Naive B cell (primary cell): ENCODE data around the gene BSN. TPM values are rescaled to one million over a fixed set of nuclear protein-coding genes. Genes with fewer than 3 reads are reported as not detected.

Experiments
- ATAC-seq, 2 donors: fragments of 150-1000 bp; cut with Tn5 transposase; 2 replicates each; pipeline ENCODE4 v1.10.0; 2021; ENCODE audit warnings: low read depth in 2 of 2, mild to moderate bottlenecking in 2 of 2, moderate library complexity in 2 of 2
- DNase-seq: peaks from one replicate; pipeline ENCODE4 v3.0.0; 2022
- H3K27ac Mint-ChIP-seq, 6 donors: one replicate each; pipeline ENCODE4 v1.8.0; 2020 to 2022; ENCODE audit warnings: mild to moderate bottlenecking in 6 of 6, mixed read lengths in 6 of 6, moderate library complexity in 5 of 6, inconsistent platforms in 2 of 6
- H3K27me3 Mint-ChIP-seq, 3 donors: one replicate each; pipeline ENCODE4 v1.8.0; 2021 to 2022; ENCODE audit warnings: mixed read lengths in 3 of 3, mild to moderate bottlenecking in 1 of 3
- H3K36me3 Mint-ChIP-seq, 2 donors: one replicate each; pipeline ENCODE4 v1.8.0; 2020 to 2022; ENCODE audit warnings: mixed read lengths in 2 of 2, inconsistent platforms in 1 of 2, mild to moderate bottlenecking in 1 of 2
- H3K4me1 Mint-ChIP-seq, 3 donors: one replicate each; pipeline ENCODE4 v1.8.0; 2020 to 2022; ENCODE audit warnings: mixed read lengths in 3 of 3, inconsistent platforms in 1 of 3, mild to moderate bottlenecking in 1 of 3, moderate library complexity in 1 of 3
- H3K4me3 Mint-ChIP-seq, 8 donors: one replicate each; pipeline ENCODE4 v1.8.0; 2020 to 2022; ENCODE audit warnings: mild to moderate bottlenecking in 8 of 8, mixed read lengths in 8 of 8, moderate library complexity in 8 of 8, inconsistent platforms in 2 of 8
- H3K9me3 Mint-ChIP-seq, 7 donors: one replicate each; pipeline ENCODE4 v1.8.0; 2020 to 2022; ENCODE audit warnings: mixed read lengths in 7 of 7, mild to moderate bottlenecking in 5 of 7, inconsistent platforms in 2 of 7, moderate library complexity in 1 of 7
- polyA plus RNA-seq, 6 donors: library from polyadenylated mRNA; unstranded; fragments of 300-500 nt; fragmentation: Illumina TruSeq; gene quantifications; one replicate each; pipeline ENCODE4 v1.2.3, GENCODE V29; 2021; ENCODE audit warnings: low read depth in 6 of 6

BSN gene
- polyA plus RNA-seq, 6 donors from 2014 or later = not detected

DNA sequence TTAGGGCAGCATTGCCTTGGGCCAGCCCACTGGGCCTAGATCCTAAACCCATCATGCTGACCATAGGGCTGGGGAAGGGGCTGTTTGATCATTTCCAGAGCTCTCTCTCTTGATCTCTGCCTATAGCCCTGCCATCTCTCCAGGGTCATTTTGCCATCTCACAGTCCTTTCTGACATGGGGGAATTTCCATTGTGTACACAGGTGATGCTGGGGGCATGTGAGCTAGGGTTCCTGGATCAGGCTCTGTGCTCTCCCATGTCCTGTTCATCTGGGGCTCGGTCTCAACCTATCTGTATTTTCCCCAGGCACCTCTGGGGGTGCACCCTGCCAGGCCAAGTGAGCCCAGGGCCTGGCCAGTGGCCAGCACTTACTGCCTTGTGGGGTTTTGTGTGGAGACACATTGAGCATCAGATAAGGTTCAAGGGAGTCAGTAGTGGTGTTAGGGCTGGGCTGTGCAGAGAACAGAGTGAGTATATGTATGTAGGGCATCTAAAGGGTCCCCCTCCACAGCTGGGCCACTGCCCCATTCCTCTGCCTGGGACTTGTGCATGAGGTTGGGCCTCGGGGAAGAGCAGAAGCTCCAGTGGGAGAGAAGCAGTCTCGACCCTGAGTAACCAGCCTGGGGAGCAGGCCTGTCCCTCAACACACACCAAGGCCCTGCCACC, 94.2 kb downstream of the BSN start:
- Mint-ChIP-seq H3K27me3 (no peaks in the 10 kb centered on the region), H3K9me3 (no peaks in the 10 kb centered on the region), H3K4me3 (no peak overlapping the region), H3K36me3 (no peaks in the 10 kb centered on the region), H3K27ac (peak overlapping the region in 1 of 6 donors; percentile 32), H3K4me1 (no peaks in the 10 kb centered on the region)
- DNase-seq (no peak), ATAC-seq (no peak)

DNA sequence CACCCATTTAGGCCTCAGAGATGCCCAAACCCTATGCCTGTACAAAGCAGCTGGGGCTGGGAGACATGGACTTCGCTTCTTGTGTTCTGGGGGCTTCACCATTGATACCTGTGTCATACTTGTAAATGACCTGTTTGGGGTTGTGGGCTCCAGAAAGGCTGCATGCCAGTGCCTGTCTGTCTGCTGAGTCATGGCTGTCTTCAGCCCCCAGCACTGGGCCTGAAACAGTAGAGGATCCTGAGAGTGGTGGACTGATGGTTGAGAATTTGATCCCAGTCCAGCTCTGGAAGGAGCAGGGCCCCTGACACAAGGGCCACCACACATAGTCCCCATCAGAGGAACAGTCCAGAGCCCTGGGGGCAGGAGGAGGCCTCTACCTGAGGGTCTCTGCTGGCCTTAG, 95.3 kb downstream of the BSN start:
- H3K4me3 Mint-ChIP-seq = no peak overlapping the region
- no peak for ATAC-seq

DNA sequence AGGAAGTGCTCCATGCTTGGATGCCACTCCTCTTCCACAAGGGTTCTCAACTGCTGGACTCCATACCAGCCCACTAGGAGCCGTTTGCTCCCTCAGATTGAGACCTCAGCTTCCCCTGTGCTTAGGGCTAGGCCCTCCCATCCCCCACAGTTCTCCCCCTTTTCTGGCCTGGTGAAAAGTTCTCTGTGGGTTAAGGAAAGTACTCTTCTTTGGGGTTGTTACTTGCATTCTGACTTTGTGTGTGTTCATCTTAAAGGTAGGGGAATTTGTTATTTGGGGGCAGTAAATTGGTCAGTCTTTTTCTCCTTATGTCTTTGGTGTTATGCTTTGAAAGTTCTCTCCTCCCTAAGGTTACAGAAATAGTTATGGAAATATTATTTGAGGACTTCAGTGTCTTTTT, 95.9 kb downstream of the BSN start:
- DNase-seq = no peak
- Mint-ChIP-seq H3K4me1 (peaks cover 0 to 8% (median 2%) of the 10 kb centered on the region in 3 donors), H3K36me3 (no peaks in the 10 kb centered on the region), H3K9me3 (no peaks in the 10 kb centered on the region), H3K4me3 (no peak overlapping the region), H3K27me3 (no peaks in the 10 kb centered on the region), H3K27ac (no peak overlapping the region)
- ATAC-seq = no peak

More for the DNA sequence above, 95.3 kb downstream of the BSN start:
- H3K4me1 Mint-ChIP-seq = peaks cover 0 to 8% (median 0%) of the 10 kb centered on the region in 3 donors
- H3K27ac Mint-ChIP-seq = no peak overlapping the region
- DNase-seq = no peak
- no peaks in the 10 kb centered on the region for H3K27me3 Mint-ChIP-seq
- H3K9me3 Mint-ChIP-seq = no peaks in the 10 kb centered on the region
- no peaks in the 10 kb centered on the region for H3K36me3 Mint-ChIP-seq

DNA sequence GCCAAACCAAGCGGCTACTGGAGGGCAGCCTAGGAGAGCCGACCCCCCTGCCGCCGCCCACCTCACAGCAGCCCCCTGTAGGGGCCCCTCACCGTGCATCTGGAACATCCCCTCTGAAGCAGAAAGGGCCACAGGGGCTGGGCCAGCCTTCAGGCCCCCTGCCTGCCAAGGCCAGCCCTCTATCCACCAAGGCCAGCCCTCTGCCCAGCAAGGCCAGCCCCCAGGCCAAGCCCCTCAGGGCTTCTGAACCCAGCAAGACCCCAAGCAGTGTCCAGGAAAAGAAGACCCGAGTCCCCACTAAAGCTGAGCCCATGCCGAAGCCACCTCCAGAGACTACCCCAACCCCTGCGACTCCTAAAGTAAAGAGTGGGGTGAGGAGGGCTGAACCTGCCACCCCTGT, 96.4 kb downstream of the BSN start:
- Mint-ChIP-seq H3K4me1 (peaks cover 0 to 8% (median 2%) of the 10 kb centered on the region in 3 donors), H3K9me3 (no peaks in the 10 kb centered on the region), H3K27ac (no peak overlapping the region), H3K4me3 (no peak overlapping the region), H3K36me3 (no peaks in the 10 kb centered on the region), H3K27me3 (no peaks in the 10 kb centered on the region)
- DNase-seq = no peak
- no peak for ATAC-seq

DNA sequence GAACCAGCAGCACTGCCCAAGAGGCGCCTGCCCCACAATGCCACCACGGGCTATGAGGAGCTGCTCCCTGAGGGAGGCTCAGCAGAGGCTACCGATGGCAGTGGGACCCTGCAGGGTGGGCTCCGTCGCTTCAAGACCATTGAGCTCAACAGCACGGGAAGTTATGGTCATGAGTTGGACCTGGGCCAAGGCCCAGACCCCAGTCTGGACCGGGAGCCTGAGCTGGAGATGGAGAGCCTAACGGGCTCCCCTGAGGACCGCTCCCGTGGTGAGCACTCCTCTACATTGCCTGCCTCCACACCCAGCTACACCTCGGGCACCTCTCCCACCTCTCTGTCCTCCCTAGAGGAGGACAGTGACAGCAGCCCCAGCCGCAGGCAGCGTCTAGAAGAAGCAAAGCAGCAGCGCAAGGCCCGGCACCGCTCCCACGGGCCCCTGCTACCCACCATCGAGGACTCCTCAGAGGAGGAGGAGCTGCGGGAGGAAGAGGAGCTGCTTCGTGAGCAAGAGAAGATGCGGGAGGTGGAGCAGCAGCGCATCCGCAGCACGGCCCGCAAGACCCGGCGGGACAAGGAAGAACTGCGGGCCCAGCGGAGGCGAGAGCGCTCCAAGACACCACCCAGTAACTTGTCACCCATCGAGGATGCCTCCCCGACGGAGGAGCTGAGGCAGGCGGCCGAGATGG, 98.1 kb downstream of the BSN start:
- peaks cover 0 to 6% (median 5%) of the 10 kb centered on the region in 3 donors for H3K27me3 Mint-ChIP-seq

DNA sequence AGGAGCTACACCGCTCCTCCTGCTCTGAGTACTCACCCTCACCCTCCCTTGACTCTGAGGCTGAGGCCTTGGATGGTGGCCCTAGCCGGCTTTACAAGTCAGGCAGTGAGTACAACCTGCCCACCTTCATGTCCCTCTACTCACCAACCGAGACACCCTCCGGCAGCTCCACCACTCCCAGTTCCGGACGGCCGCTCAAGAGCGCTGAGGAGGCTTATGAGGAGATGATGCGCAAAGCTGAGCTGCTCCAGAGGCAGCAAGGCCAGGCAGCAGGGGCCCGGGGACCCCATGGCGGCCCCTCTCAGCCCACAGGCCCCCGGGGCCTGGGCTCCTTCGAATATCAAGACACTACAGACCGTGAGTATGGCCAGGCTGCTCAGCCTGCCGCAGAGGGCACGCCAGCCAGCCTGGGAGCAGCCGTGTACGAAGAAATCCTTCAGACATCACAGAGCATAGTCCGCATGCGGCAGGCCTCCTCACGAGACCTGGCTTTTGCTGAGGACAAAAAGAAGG, 98.7 kb downstream of the BSN start:
- no peaks in the 10 kb centered on the region for H3K9me3 Mint-ChIP-seq
- H3K27ac Mint-ChIP-seq = no peak overlapping the region
- peaks cover 0 to 6% (median 5%) of the 10 kb centered on the region in 3 donors for H3K27me3 Mint-ChIP-seq
- ATAC-seq (no peak), DNase-seq (no peak)
- no peak overlapping the region for H3K4me3 Mint-ChIP-seq
- H3K36me3 Mint-ChIP-seq = no peaks in the 10 kb centered on the region
- peaks cover 0 to 8% (median 2%) of the 10 kb centered on the region in 3 donors for H3K4me1 Mint-ChIP-seq

More for the DNA sequence above, 98.1 kb downstream of the BSN start:
- H3K36me3 Mint-ChIP-seq = no peaks in the 10 kb centered on the region
- no peak overlapping the region for H3K4me3 Mint-ChIP-seq
- peak overlapping the region in 1 of 6 donors; percentile 38 for H3K27ac Mint-ChIP-seq
- H3K4me1 Mint-ChIP-seq = peaks cover 0 to 8% (median 2%) of the 10 kb centered on the region in 3 donors
- H3K9me3 Mint-ChIP-seq = no peaks in the 10 kb centered on the region
- DNase-seq (no peak), ATAC-seq (no peak)

DNA sequence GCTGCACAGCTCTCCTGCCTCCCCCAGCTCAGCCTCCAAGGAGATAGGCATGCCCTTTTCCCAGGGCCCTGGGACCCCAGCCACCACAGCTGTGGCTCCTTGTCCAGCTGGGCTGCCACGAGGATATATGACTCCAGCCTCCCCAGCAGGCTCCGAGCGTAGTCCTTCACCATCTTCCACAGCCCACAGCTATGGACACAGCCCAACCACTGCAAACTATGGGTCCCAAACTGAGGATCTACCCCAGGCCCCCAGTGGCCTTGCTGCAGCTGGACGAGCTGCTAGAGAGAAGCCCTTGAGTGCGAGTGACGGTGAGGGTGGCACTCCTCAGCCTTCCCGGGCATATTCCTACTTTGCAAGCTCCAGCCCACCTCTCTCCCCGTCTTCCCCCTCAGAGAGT, 99.3 kb downstream of the BSN start:
- Mint-ChIP-seq H3K9me3 (no peaks in the 10 kb centered on the region), H3K4me3 (no peak overlapping the region), H3K27ac (no peak overlapping the region), H3K36me3 (no peaks in the 10 kb centered on the region), H3K4me1 (peaks cover 0 to 8% (median 2%) of the 10 kb centered on the region in 3 donors), H3K27me3 (peaks cover 0 to 11% (median 9%) of the 10 kb centered on the region in 3 donors)
- no peak for DNase-seq
- no peak for ATAC-seq

DNA sequence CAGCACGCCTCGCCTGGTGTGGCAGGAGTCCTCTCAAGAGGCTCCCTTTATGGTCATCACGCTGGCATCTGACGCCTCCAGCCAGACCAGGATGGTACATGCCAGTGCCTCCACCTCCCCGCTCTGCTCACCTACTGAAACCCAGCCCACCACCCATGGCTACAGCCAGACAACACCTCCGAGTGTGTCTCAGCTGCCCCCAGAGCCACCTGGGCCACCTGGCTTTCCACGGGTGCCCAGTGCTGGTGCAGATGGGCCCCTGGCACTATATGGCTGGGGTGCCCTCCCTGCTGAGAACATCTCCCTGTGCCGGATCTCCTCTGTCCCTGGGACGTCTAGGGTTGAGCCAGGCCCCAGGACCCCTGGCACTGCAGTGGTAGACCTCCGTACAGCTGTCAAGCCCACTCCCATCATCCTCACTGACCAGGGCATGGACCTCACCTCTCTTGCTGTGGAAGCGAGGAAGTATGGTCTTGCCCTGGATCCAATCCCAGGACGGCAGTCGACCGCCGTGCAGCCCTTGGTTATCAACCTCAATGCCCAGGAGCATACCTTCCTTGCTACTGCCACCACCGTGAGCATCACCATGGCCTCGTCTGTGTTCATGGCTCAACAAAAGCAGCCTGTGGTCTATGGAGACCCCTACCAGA, 100.0 kb downstream of the BSN start:
- no peak for ATAC-seq
- Mint-ChIP-seq H3K9me3 (no peaks in the 10 kb centered on the region), H3K4me1 (peaks cover 0 to 8% (median 2%) of the 10 kb centered on the region in 3 donors), H3K36me3 (no peaks in the 10 kb centered on the region), H3K27me3 (peaks cover 0 to 11% (median 9%) of the 10 kb centered on the region in 3 donors), H3K4me3 (no peak overlapping the region), H3K27ac (peak overlapping the region in 1 of 6 donors; percentile 33)
- no peak for DNase-seq

DNA sequence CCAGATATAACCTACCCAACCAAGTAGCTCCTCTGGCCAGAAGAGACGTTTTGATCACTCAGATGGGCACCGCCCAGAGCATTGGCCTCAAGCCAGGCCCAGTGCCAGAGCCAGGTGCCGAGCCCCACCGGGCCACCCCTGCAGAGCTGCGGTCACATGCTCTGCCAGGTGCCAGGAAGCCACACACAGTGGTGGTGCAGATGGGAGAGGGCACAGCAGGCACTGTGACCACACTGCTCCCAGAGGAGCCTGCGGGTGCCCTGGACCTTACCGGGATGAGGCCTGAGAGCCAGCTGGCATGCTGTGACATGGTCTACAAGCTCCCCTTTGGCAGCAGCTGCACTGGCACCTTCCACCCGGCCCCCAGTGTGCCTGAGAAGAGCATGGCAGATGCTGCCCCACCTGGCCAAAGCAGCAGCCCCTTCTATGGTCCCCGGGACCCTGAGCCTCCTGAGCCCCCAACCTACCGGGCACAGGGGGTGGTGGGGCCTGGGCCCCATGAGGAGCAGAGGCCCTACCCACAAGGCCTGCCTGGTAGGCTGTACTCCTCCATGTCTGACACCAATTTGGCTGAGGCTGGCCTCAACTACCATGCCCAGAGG, 100.8 kb downstream of the BSN start:
- peaks cover 0 to 11% (median 9%) of the 10 kb centered on the region in 3 donors for H3K27me3 Mint-ChIP-seq
- H3K36me3 Mint-ChIP-seq = no peaks in the 10 kb centered on the region
- no peaks in the 10 kb centered on the region for H3K9me3 Mint-ChIP-seq
- DNase-seq = no peak
- peaks cover 0 to 8% (median 2%) of the 10 kb centered on the region in 3 donors for H3K4me1 Mint-ChIP-seq
- no peak overlapping the region for H3K4me3 Mint-ChIP-seq
- no peak overlapping the region for H3K27ac Mint-ChIP-seq
- ATAC-seq = peak; percentile 56 to 63

DNA sequence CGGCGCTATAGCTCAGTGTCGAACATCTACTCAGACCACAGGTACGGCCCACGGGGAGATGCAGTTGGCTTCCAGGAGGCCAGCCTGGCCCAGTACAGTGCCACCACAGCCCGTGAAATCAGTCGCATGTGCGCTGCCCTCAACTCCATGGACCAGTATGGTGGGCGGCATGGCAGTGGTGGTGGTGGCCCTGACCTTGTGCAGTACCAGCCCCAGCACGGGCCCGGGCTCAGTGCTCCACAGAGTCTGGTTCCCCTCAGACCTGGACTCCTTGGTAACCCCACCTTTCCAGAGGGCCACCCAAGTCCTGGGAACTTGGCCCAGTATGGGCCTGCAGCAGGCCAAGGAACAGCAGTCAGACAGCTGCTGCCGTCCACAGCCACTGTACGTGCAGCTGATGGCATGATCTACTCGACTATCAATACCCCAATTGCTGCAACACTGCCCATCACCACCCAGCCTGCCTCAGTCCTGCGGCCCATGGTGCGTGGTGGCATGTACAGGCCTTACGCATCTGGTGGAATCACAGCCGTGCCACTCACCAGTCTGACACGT, 101.5 kb downstream of the BSN start:
- Mint-ChIP-seq H3K9me3 (no peaks in the 10 kb centered on the region), H3K27me3 (peaks cover 0 to 11% (median 9%) of the 10 kb centered on the region in 3 donors), H3K4me1 (peaks cover 0 to 8% (median 2%) of the 10 kb centered on the region in 3 donors), H3K4me3 (no peak overlapping the region), H3K36me3 (no peaks in the 10 kb centered on the region), H3K27ac (no peak overlapping the region)
- no peak for DNase-seq
- no peak for ATAC-seq

DNA sequence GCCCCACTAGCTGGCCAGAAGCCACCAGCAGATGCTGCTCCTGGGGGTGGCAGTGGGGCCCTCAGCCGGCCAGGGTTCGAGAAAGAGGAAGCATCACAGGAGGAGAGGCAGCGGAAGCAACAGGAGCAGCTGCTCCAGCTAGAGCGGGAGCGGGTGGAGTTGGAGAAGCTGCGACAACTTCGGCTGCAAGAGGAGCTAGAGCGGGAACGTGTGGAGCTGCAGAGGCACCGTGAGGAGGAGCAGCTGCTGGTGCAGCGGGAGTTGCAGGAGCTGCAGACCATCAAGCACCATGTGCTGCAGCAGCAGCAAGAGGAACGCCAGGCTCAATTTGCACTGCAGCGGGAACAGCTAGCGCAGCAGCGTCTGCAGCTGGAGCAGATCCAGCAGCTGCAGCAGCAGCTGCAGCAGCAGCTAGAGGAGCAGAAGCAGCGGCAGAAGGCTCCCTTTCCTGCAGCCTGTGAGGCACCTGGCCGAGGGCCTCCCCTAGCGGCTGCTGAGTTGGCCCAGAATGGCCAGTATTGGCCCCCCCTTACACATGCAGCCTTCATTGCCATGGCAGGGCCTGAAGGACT, 102.3 kb downstream of the BSN start:
- DNase-seq (no peak), ATAC-seq (no peak)
- no peak overlapping the region for H3K27ac Mint-ChIP-seq
- no peaks in the 10 kb centered on the region for H3K9me3 Mint-ChIP-seq
- peaks cover 0 to 16% (median 11%) of the 10 kb centered on the region in 3 donors for H3K27me3 Mint-ChIP-seq
- H3K36me3 Mint-ChIP-seq = no peaks in the 10 kb centered on the region
- no peak overlapping the region for H3K4me3 Mint-ChIP-seq
- peaks cover 0 to 8% (median 2%) of the 10 kb centered on the region in 3 donors for H3K4me1 Mint-ChIP-seq

DNA sequence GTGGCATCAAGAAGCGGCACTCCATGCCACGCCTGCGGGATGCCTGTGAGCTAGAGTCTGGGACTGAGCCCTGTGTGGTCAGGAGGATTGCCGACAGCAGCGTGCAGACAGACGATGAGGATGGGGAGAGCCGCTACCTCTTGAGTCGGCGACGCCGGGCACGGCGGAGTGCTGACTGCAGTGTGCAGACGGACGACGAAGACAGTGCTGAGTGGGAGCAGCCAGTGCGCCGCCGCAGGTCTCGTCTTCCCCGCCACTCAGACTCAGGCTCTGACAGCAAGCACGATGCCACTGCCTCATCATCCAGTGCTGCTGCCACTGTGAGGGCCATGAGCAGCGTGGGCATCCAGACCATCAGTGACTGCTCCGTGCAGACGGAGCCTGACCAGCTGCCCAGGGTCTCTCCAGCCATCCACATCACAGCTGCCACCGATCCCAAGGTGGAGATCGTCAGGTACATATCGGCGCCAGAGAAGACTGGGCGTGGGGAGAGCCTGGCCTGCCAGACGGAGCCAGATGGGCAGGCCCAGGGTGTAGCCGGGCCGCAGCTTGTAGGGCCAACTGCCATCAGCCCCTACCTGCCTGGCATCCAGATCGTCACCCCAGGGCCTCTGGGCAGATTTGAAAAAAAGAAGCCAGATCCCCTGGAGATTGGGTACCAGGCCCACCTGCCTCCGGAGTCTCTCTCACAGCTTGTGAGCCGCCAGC, 103.1 kb downstream of the BSN start:
- Mint-ChIP-seq H3K36me3 (no peaks in the 10 kb centered on the region), H3K4me1 (peaks cover 0 to 8% (median 2%) of the 10 kb centered on the region in 3 donors), H3K9me3 (no peaks in the 10 kb centered on the region), H3K27me3 (peaks cover 0 to 16% (median 11%) of the 10 kb centered on the region in 3 donors), H3K4me3 (no peak overlapping the region), H3K27ac (no peak overlapping the region)
- ATAC-seq = no peak
- DNase-seq = no peak
